IMR-90 (cell line): ENCODE results near the gene CRISPLD2.

Experiments used
- CEBPB ChIP-seq: IDR thresholded peaks from 2 replicates; pipeline ENCODE4 v1.6.1; 2012; ENCODE audit warnings: low read depth, low read length, improper control_type of control experiment
- CTCF ChIP-seq: conservative IDR thresholded peaks from 2 replicates; pipeline ENCODE4 v1.5.1; 2012; ENCODE audit warnings: mild to moderate bottlenecking, low read depth, low read length, improper control_type of control experiment
- FOS ChIP-seq: fragments of 150-350 bp; IDR thresholded peaks from 2 replicates; pipeline ENCODE4 v1.6.1; 2016; ENCODE audit warnings: low read depth, low read length
- MXI1 ChIP-seq: IDR thresholded peaks from 2 replicates; pipeline ENCODE4 v1.6.1; 2012; ENCODE audit warnings: low read depth, mild to moderate bottlenecking, low read length, moderate library complexity, borderline replicate concordance
- POLR2A ChIP-seq: IDR thresholded peaks from 2 replicates; pipeline ENCODE4 v1.6.1; 2012; ENCODE audit warnings: mild to moderate bottlenecking, low read depth, low read length
- RAD21 ChIP-seq: IDR thresholded peaks from 2 replicates; pipeline ENCODE4 v1.6.1; 2012; ENCODE audit warnings: low read length, improper control_type of control experiment
- RFX5 ChIP-seq: IDR thresholded peaks from 2 replicates; pipeline ENCODE4 v1.8.0; 2012; ENCODE audit warnings: low read depth, mild to moderate bottlenecking, low read length, moderate library complexity
- TF ChIP-seq, protein P1 (sequence below): fragments of 150-350 bp; IDR thresholded peaks from 2 replicates; pipeline ENCODE4 v1.6.1; 2017; ENCODE audit warnings: mild to moderate bottlenecking, antibody characterized with exemption, low read length, low read depth

DNA sequence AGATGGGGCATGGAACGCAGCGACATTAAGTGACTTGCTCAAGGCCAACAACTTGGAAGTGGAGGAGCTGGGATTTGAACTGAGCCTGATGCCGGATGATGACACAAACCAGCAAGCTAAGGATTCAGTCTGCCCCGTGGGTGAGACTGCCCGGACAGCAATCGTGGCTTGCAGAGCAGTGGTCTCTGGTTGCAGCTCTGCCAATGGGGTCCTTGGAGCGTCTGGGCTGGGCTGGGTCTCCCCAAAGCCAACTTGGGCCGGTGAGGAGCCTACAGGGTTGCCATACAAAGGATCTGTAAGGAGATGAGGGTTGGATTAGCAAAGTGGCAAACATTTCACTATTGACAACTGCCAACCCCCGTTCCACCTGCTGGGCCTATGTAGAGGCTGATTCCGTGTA, 2.6 kb upstream of the CRISPLD2 start:
- TF ChIP-seq CTCF (no peak), POLR2A (no peak), RFX5 (no peak), RAD21 (no peak), CEBPB (no peak), MXI1 (no peak), FOS (no peak)
- TF ChIP-seq, protein P1, sequence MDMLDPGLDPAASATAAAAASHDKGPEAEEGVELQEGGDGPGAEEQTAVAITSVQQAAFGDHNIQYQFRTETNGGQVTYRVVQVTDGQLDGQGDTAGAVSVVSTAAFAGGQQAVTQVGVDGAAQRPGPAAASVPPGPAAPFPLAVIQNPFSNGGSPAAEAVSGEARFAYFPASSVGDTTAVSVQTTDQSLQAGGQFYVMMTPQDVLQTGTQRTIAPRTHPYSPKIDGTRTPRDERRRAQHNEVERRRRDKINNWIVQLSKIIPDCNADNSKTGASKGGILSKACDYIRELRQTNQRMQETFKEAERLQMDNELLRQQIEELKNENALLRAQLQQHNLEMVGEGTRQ, result no peak
